HL-60 (cell line): ENCODE measurements around the gene OR4D2.

Source experiments
- DNase-seq, 2 experiments: peaks; one replicate each; pipeline ENCODE4 v3.0.0-alpha.2; 2010 to 2020; ENCODE audit warnings: low read depth in 1 of 2, low spot score in 1 of 2
- H3K27ac ChIP-seq: fragments of 250-450 bp; sonication (Bioruptor Pico); replicated peaks from 2 replicates; pipeline ENCODE4 v1.5.1; 2020; ENCODE audit warnings: mild to moderate bottlenecking, moderate library complexity
- H3K27me3 ChIP-seq: fragments of 250-450 bp; sonication (Bioruptor Pico); 2 replicates; pipeline ENCODE4 v1.5.1; 2021; ENCODE audit warnings: mild to moderate bottlenecking, moderate library complexity; ENCODE audit not compliant: insufficient read depth, poor library complexity, severe bottlenecking
- H3K4me3 ChIP-seq: replicated peaks from 2 replicates; pipeline ENCODE4 v1.5.1; 2011; ENCODE audit warnings: mild to moderate bottlenecking, control low read depth, low read length; ENCODE audit not compliant: insufficient read depth
- GABPA ChIP-seq: IDR thresholded peaks from 2 replicates; pipeline ENCODE4 v1.6.1; 2012; ENCODE audit warnings: low read depth
- POLR2AphosphoS5 ChIP-seq: IDR thresholded peaks from 2 replicates; pipeline ENCODE4 v1.6.1; 2012; ENCODE audit warnings: low read depth
- SPI1 ChIP-seq: IDR thresholded peaks from 2 replicates; pipeline ENCODE4 v1.6.1; 2012; ENCODE audit warnings: low read depth, mild to moderate bottlenecking, borderline replicate concordance
- TF ChIP-seq, protein P1 (sequence below): IDR thresholded peaks from 2 replicates; pipeline ENCODE4 v1.6.1; 2012; ENCODE audit warnings: low read depth; ENCODE audit not compliant: insufficient replicate concordance
- TF ChIP-seq, protein P2 (sequence below): IDR thresholded peaks from one replicate; pipeline ENCODE4 v1.5.1; 2011; ENCODE audit warnings: low read length, control low read depth, inconsistent platforms; ENCODE audit not compliant: insufficient read depth

The OR4D2 gene

DNA sequence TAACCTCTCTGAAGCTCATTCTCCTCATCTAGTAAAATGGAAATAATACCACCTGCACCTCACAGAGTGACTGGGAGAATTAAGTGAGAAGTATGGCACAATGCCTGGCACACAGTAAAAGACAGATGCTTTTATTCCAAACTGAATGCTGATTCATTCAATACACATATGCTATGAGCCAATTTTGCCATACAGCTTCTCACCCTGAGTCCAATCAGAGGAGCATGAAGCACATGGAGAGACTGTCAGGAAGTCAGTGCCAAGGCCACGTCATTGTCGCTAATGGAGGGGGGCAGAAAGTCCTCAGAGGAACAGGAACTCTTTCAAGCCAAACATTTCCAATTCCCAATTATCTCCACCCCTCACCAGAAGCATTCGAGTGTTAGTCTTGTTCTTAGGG is 40.7 kb downstream of the OR4D2 start:
- Histone ChIP-seq H3K27me3 (no peaks in the 10 kb centered on the region), H3K27ac (no peak overlapping the region), H3K4me3 (no peak overlapping the region)
- TF ChIP-seq GABPA (no peak), SPI1 (no peak), POLR2AphosphoS5 (no peak)
- TF ChIP-seq, protein P1, sequence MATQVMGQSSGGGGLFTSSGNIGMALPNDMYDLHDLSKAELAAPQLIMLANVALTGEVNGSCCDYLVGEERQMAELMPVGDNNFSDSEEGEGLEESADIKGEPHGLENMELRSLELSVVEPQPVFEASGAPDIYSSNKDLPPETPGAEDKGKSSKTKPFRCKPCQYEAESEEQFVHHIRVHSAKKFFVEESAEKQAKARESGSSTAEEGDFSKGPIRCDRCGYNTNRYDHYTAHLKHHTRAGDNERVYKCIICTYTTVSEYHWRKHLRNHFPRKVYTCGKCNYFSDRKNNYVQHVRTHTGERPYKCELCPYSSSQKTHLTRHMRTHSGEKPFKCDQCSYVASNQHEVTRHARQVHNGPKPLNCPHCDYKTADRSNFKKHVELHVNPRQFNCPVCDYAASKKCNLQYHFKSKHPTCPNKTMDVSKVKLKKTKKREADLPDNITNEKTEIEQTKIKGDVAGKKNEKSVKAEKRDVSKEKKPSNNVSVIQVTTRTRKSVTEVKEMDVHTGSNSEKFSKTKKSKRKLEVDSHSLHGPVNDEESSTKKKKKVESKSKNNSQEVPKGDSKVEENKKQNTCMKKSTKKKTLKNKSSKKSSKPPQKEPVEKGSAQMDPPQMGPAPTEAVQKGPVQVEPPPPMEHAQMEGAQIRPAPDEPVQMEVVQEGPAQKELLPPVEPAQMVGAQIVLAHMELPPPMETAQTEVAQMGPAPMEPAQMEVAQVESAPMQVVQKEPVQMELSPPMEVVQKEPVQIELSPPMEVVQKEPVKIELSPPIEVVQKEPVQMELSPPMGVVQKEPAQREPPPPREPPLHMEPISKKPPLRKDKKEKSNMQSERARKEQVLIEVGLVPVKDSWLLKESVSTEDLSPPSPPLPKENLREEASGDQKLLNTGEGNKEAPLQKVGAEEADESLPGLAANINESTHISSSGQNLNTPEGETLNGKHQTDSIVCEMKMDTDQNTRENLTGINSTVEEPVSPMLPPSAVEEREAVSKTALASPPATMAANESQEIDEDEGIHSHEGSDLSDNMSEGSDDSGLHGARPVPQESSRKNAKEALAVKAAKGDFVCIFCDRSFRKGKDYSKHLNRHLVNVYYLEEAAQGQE, result no peak
- TF ChIP-seq, protein P2, sequence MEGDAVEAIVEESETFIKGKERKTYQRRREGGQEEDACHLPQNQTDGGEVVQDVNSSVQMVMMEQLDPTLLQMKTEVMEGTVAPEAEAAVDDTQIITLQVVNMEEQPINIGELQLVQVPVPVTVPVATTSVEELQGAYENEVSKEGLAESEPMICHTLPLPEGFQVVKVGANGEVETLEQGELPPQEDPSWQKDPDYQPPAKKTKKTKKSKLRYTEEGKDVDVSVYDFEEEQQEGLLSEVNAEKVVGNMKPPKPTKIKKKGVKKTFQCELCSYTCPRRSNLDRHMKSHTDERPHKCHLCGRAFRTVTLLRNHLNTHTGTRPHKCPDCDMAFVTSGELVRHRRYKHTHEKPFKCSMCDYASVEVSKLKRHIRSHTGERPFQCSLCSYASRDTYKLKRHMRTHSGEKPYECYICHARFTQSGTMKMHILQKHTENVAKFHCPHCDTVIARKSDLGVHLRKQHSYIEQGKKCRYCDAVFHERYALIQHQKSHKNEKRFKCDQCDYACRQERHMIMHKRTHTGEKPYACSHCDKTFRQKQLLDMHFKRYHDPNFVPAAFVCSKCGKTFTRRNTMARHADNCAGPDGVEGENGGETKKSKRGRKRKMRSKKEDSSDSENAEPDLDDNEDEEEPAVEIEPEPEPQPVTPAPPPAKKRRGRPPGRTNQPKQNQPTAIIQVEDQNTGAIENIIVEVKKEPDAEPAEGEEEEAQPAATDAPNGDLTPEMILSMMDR, result no peak
- no peak for DNase-seq

- no peak for DNase-seq
- Histone ChIP-seq H3K4me3 (no peak overlapping the region), H3K27ac (no peak overlapping the region), H3K27me3 (no peaks in the 10 kb centered on the region)
- TF ChIP-seq, protein P2, result no peak
- TF ChIP-seq SPI1, result no peak
- TF ChIP-seq POLR2AphosphoS5, result no peak
- TF ChIP-seq, protein P1, result no peak
- no peak for TF ChIP-seq GABPA
Observed at GRCh38 chr17:58208344-58208743, 41.6 kb downstream of the OR4D2 start.

GRCh38 chr17:58210922-58211321 is 44.1 kb downstream of the OR4D2 start:
- Histone ChIP-seq H3K27ac (no peak overlapping the region), H3K27me3 (no peaks in the 10 kb centered on the region), H3K4me3 (no peak overlapping the region)
- TF ChIP-seq, protein P2, result peak; percentile 25
- no peak for TF ChIP-seq SPI1
- DNase-seq, result no peak

GRCh38 chr17:58215685-58216084 is 48.9 kb downstream of the OR4D2 start:
- no peaks in the 10 kb centered on the region for H3K27me3 ChIP-seq

More at GRCh38 chr17:58215685-58216084, 48.9 kb downstream of the OR4D2 start:
- no peak for TF ChIP-seq SPI1
- TF ChIP-seq POLR2AphosphoS5, result no peak
- no peak for TF ChIP-seq GABPA
- TF ChIP-seq, protein P2, result no peak
- TF ChIP-seq, protein P1, result no peak
- no peak overlapping the region for H3K27ac ChIP-seq
- DNase-seq, result peak in 1 of 2 experiments; percentile 51
- no peak overlapping the region for H3K4me3 ChIP-seq
